Astrocyte of the cerebellum (primary cell): Measurements from ENCODE around the gene LRRC1.

Experiments
- DNase-seq: peaks from one replicate; pipeline ENCODE4 v3.0.0-alpha.2; 2011; ENCODE audit warnings: low read depth
- H3K4me3 ChIP-seq: 2 replicates; pipeline ENCODE4 v1.5.1; 2011; ENCODE audit warnings: mild to moderate bottlenecking, low read depth, low read length, moderate library complexity
- CTCF ChIP-seq: IDR thresholded peaks from 2 replicates; pipeline ENCODE4 v1.5.1; 2012; ENCODE audit warnings: low read length, low read depth, moderate library complexity, mild to moderate bottlenecking; ENCODE audit errors: missing control alignments
- in situ Hi-C: cut with HindIII; loops from 2 replicates; pipeline ENCODE4 v1.10.0; 2017; ENCODE audit warnings: low sequenced_read_pairs

LRRC1 gene

DNA sequence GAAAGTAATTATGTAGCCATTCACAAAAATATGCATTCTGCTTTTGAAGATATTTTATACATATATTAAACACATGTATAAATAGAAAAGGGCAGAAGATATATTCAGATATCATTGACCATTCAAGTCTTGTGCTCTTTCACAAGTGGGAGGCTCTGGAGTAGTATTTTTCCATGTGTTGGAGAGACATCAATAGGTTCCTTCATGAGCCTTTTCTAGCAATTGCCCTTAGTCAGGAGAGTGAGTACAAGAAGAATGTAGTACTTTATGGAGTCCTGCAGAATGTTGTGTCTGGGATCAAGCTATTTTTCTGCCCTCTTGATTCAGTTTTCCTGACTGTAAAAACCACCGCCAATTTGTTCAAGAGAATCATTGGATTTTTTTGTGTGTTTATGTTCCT lies 117.9 kb downstream of the LRRC1 start:
- in situ Hi-C loops: no loop called here
- no peak for TF ChIP-seq CTCF
- H3K4me3 ChIP-seq: no peak overlapping the region
- no peak for DNase-seq

GRCh38 chr6:53913286-53913685 lies 118.5 kb downstream of the LRRC1 start:
- in situ Hi-C loops: no loop called here
- no peak overlapping the region for H3K4me3 ChIP-seq
- no peak for DNase-seq
- no peak for TF ChIP-seq CTCF

- TF ChIP-seq CTCF: no peak
- no peak for DNase-seq
- in situ Hi-C loops: no loop called here
- H3K4me3 ChIP-seq: no peak overlapping the region
Observed at GRCh38 chr6:53915026-53915691, 120.4 kb downstream of the LRRC1 start.

- no peak overlapping the region for H3K4me3 ChIP-seq
- DNase-seq: no peak
- no peak for TF ChIP-seq CTCF
- in situ Hi-C loops: no loop called here
Observed at GRCh38 chr6:53916804-53917463, 122.1 kb downstream of the LRRC1 start.

DNA sequence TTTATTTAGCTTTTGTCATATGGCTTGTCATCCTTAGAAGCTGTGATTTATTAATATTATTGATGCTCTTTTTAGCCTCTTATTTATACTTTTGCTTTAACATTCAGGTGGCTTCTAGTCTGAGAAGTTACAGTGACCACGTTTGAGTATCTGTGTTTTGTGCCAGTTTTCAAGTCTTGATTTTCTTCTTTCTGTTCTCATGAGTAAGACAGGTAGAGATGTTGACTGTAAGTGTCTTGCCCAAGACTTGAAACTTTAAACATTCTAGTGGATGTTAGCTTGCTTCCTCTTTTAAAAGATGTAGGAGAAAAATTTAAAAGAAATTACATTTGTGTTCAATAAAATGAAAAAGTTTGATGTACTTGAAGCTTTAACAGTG lies 122.6 kb downstream of the LRRC1 start:
- in situ Hi-C loops: no loop called here
- H3K4me3 ChIP-seq: no peak overlapping the region
- TF ChIP-seq CTCF: no peak
- no peak for DNase-seq

DNA sequence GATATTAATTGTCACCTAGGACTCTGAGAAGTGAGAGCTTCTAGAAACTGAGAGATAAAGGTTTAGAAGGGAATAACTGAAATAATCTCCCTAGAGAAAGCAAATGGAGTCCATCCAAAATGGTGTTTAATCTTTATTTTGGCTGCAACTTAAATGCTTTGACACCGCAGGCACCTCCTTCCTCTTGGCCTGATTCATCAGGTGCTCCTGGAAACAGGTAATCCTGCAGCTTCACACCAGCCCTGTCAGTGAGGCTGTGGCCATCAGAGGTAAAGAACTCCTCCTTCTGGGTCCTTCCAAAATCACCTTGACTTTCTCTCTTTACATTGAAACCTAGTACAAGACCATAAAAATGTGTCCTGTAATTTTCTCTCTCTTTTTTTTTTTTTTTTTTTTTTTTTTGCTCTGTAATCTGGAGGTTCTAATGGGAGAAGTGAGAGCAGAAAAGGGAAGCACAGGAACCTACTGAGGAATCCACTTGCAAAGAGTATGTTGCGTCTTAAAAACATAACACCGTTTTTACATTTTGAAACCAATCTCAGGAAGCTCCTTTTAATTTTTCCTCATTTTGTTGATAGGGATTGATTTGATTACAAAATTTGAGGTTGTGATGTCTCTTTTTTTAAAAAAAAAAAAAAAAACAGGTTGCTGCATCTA lies 124.2 kb downstream of the LRRC1 start:
- DNase-seq: no peak
- no peak overlapping the region for H3K4me3 ChIP-seq
- TF ChIP-seq CTCF: no peak
- in situ Hi-C loops: no loop called here
